Stomach (tissue), 9 donors: Measurements from ENCODE around the gene LGALS9. TPM values are rescaled to one million over a fixed set of nuclear protein-coding genes. Genes with fewer than 3 reads are reported as not detected.
"Not testable (repeated sequence)": the region's sequence is repeated elsewhere in the genome, so short reads cannot be mapped to it uniquely, and the experiment has no call there.

Experiments used
- DNase-seq, 2 donors: peaks; one replicate each; pipeline versions ENCODE4 v3.0.0 to v3.0.0-alpha.2; 2013 to 2019
- H3K27ac ChIP-seq, 5 donors: fragments of 200-600 bp in 4 of 5; sonication (generic) in 4 of 5; one replicate each; pipeline ENCODE4 v1.5.1; 2013 to 2019; ENCODE audit warnings: mild to moderate bottlenecking in 1 of 5, moderate library complexity in 1 of 5
- H3K27me3 ChIP-seq, 3 donors: fragments of 200-600 bp; sonication (generic); one replicate each; pipeline ENCODE4 v1.5.1; 2017 to 2019; ENCODE audit warnings: mixed run types in 1 of 3
- H3K36me3 ChIP-seq, 4 donors: fragments of 200-600 bp; sonication (generic); 1 replicate in 3 of 4; 2 replicates in 1 of 4; pipeline ENCODE4 v1.5.1; 2016 to 2019
- H3K4me1 ChIP-seq, 4 donors: fragments of 200-600 bp; sonication (generic); one replicate each; pipeline ENCODE4 v1.5.1; 2016 to 2019
- H3K4me3 ChIP-seq, 4 donors: fragments of 200-600 bp; sonication (generic) in 3 of 4; one replicate each; pipeline ENCODE4 v1.5.1; 2016 to 2019; ENCODE audit warnings: mild to moderate bottlenecking in 1 of 4
- H3K9me3 ChIP-seq, 4 donors: fragments of 200-600 bp; sonication (generic); one replicate each; pipeline ENCODE4 v1.5.1; 2016 to 2019
- EP300 ChIP-seq: sonication (generic); formaldehyde crosslinking; IDR thresholded peaks from one replicate; pipeline ENCODE4 v1.6.1; 2017; ENCODE audit warnings: antibody characterized with exemption
- POLR2A ChIP-seq, 4 donors: fragments of 450-650 bp; IDR thresholded peaks; one replicate each; pipeline ENCODE4 v1.6.1; 2016; ENCODE audit warnings: antibody characterized with exemption in 4 of 4, control low read depth in 2 of 4, mild to moderate bottlenecking in 1 of 4, moderate library complexity in 1 of 4
- POLR2AphosphoS5 ChIP-seq, 3 donors: sonication (generic); formaldehyde crosslinking; IDR thresholded peaks; one replicate each; pipeline ENCODE4 v1.6.1; 2016; ENCODE audit warnings: antibody characterized with exemption in 3 of 3
- WGBS, 5 donors: extraction: QIAGEN DNeasy Blood & Tissue Kit in 3 of 5; methylation state at CpG; one replicate each; pipeline versions ENCODE4 v1.1.5 to v1.1.7; 2013 to 2018; 5-methylcytosine and 5-hydroxymethylcytosine counted together
- intact Hi-C: fragments of 100-400 bp; cut with DNase I; formaldehyde crosslinking; loops from one replicate; pipeline ENCODE4 v1.15.1; 2023; ENCODE audit warnings: low total_unique reads
- polyA plus RNA-seq, 3 donors: library from polyadenylated mRNA; stranded (reverse); fragments of 200-250 nt; gene quantifications; one replicate each; pipeline ENCODE4 v1.2.3, GENCODE V29; 2013
- total RNA-seq, 5 donors: library from RNA; depleted of rRNA; stranded (reverse); fragments of >200 nt; gene quantifications; one replicate each; pipeline versions ENCODE4 v1.1.0 to v1.2.3, GENCODE V29; 2014 to 2016
- TF ChIP-seq, protein P1 (sequence below), 7 experiments: fragments of 450-650 bp in 4 of 7; fragments of 200-600 bp in 3 of 7; sonication (generic) in 3 of 7; IDR thresholded peaks; one replicate each; pipeline ENCODE4 v1.5.1; 2016 to 2019; ENCODE audit warnings: antibody characterized with exemption in 7 of 7, control low read depth in 2 of 7, mild to moderate bottlenecking in 1 of 7
- donor health status: healthy with polysubstance abuse.
- donor health status: Bipolar disorder and iron deficiency.
- donor health status: healthy.

The LGALS9 gene
- total and polyA plus RNA-seq, 8 donors, result 54.0 to 341 (median 97.7) TPM

DNA sequence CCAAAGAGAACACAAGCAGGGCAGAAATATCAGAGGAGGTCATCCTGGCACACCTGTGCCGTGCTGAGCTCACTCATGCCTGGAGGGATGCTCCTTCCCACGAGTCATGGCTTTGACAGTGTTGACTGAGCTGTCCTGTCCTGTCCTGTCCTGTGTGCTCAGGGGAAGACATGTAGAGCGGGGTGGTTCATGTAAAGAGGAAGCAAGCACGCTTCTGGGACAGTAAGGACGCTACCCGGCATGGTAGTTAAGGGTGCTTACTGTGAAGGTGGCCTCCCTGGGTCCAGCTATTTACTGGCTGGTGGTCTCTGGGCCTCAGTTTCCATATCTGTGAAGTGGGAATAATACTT is 398 bp downstream of the LGALS9 start:
- no peaks in the 10 kb centered on the region for H3K9me3 ChIP-seq
- peaks cover 22 to 58% (median 50%) of the 10 kb centered on the region in 4 donors for H3K4me1 ChIP-seq
- WGBS, 5 donors, result 15 to 39% (median 25%) methylated on average over 6 of the region's 6 CpGs
- peak overlapping the region; percentile 36 to 55 (median 51) for H3K4me3 ChIP-seq
- no peak for DNase-seq
- no peaks in the 10 kb centered on the region for H3K27me3 ChIP-seq
- peak overlapping the region; percentile 83 to 90 (median 85) for H3K27ac ChIP-seq
- intact Hi-C loops, result no loop called here
- peaks cover 0 to 11% (median 9%) of the 10 kb centered on the region in 4 donors for H3K36me3 ChIP-seq
- TF ChIP-seq, protein P1, sequence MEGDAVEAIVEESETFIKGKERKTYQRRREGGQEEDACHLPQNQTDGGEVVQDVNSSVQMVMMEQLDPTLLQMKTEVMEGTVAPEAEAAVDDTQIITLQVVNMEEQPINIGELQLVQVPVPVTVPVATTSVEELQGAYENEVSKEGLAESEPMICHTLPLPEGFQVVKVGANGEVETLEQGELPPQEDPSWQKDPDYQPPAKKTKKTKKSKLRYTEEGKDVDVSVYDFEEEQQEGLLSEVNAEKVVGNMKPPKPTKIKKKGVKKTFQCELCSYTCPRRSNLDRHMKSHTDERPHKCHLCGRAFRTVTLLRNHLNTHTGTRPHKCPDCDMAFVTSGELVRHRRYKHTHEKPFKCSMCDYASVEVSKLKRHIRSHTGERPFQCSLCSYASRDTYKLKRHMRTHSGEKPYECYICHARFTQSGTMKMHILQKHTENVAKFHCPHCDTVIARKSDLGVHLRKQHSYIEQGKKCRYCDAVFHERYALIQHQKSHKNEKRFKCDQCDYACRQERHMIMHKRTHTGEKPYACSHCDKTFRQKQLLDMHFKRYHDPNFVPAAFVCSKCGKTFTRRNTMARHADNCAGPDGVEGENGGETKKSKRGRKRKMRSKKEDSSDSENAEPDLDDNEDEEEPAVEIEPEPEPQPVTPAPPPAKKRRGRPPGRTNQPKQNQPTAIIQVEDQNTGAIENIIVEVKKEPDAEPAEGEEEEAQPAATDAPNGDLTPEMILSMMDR (IDR thresholded peaks at IDR 0.05), result no peak
- TF ChIP-seq POLR2A (IDR thresholded peaks at IDR 0.05) (no peak), POLR2AphosphoS5 (IDR thresholded peaks at IDR 0.05) (no peak)

DNA sequence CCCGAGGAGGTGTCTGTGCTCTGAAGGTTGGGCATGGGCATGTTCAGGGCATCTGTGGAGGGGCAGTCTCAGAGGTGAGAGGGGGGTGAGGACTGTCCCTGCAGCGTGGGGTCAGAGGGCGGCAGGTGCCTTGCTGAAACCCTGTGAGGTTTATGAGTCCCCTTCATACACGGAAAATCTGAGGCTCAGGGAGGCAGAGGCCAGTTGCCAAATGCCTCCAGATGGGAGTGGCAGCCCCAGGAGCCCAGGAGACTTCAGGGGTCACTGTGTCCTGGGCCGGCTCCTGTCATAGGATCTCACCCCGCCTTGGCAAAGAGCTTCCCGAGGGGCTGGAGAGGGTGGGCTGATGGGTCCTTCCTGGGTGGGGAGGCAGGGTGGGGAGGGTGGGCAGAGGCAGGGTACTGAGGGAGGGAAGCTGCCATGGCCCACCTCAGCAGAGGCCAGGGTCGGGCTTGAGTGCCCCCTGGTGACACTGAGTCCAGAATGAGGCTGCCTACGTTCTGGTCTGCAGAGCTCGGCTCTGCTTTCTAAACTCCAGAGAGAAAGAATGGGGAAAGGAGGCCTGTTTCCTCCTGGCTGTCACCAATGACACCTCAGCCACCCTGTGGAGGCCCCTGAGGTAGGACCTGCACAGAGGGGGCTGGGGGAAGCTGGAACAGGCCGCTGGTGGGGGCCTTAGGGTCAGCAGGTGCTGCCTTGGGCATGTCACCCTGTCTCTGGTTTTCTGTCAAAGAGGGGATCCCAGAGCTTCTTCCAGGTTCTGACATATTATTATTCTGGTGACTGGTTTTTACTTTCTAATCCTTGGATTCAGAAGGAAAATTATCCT is 1.1 kb downstream of the LGALS9 start:
- peak overlapping the region; percentile 36 to 55 (median 51) for H3K4me3 ChIP-seq
- no peak for DNase-seq
- peaks cover 22 to 62% (median 52%) of the 10 kb centered on the region in 4 donors for H3K4me1 ChIP-seq
- no peaks in the 10 kb centered on the region for H3K27me3 ChIP-seq
- peaks cover 0 to 5% (median 2%) of the 10 kb centered on the region in 4 donors for H3K36me3 ChIP-seq
- TF ChIP-seq POLR2AphosphoS5 (IDR thresholded peaks at IDR 0.05), result no peak
- TF ChIP-seq EP300, result no peak
- TF ChIP-seq, protein P1 (IDR thresholded peaks at IDR 0.05), result no peak
- no peak for TF ChIP-seq POLR2A (IDR thresholded peaks at IDR 0.05)
- intact Hi-C loops, result no loop called here
- no peaks in the 10 kb centered on the region for H3K9me3 ChIP-seq
- peak overlapping the region; percentile 83 to 90 (median 85) for H3K27ac ChIP-seq
- 28 to 38% (median 29%) methylated on average over 7 to 11 of the region's 11 CpGs for WGBS, 5 donors

DNA sequence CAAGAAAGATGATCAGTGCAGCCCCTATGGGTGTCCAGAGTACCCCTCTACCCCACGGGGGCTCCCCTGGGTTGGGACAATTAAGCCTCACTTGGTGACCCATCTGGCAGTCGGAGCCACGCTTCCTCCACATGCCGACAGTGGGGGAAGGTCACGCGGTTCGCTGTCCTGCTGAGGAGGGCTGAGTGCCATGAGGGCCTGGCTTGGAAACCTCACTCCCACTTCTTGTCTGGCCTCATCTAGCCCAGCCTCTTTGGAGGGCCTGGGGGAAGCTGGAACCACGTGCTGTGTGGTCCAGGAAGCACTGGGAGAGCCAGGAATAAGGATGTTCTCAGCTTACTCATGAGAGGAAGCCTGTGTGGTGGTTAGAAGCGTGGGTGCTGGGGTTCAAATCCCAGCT is 1.8 kb downstream of the LGALS9 start:
- Histone ChIP-seq H3K4me3 (peak overlapping the region in 3 of 4 donors; percentile 50 to 55 (median 52)), H3K27ac (peak overlapping the region; percentile 83 to 90 (median 85)), H3K4me1 (peaks cover 22 to 67% (median 52%) of the 10 kb centered on the region in 4 donors)
- peak; percentile 10 to 44 (median 16) for TF ChIP-seq POLR2AphosphoS5 (IDR thresholded peaks at IDR 0.05)
- 18 to 46% (median 27%) methylated on average over 8 to 9 of the region's 9 CpGs for WGBS, 5 donors
- H3K9me3 ChIP-seq, H3K36me3 ChIP-seq, H3K27me3 ChIP-seq, intact Hi-C loops: not testable (repeated sequence)
- DNase-seq, result peak; percentile 56 to 77

DNA sequence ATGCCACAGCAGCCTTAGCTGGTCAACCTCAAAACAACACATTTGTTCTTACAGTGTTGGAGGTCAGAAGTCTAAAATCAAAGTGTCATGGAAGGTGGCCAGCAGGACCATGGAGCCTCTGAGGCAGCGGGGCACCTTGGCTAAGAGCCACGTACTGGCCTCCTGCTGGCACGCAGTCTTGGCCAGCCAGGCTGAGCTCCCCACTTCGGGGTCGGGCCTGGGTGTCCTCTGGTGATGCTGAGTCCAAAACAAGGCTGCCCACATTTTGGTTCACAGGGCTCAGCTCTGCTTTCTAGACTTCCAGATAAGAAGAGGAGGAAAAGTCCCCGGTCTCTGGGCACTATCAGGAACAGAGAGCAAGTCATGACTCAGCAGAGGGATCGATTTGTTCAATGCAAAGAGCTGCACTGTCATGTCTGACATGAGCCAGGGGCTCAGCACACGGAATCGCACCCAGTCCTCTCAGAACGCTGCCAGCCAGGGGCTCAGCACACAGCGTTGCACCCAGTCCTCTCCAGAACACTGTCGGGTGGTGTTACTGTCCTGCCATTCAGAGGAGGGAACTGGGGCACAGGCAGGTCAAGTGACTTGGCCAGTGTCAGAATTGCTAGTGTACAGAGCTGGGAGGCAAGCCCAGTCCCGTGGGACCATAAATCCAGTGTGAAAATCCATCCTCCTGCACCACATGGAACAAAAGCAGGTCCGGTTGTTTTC is 2.5 kb downstream of the LGALS9 start:
- H3K36me3 ChIP-seq, result peaks cover 0 to 5% (median 2%) of the 10 kb centered on the region in 4 donors
- peak overlapping the region; percentile 83 to 90 (median 85) for H3K27ac ChIP-seq
- intact Hi-C loops, result no loop called here
- no peaks in the 10 kb centered on the region for H3K9me3 ChIP-seq
- peak overlapping the region in 2 of 4 donors; percentile 1 to 55 for H3K4me3 ChIP-seq
- no peaks in the 10 kb centered on the region for H3K27me3 ChIP-seq
- peak in 1 of 2 donors; percentile 36 for DNase-seq
- 27 to 45% (median 39%) methylated on average over 12 to 14 of the region's 14 CpGs for WGBS, 5 donors
- peaks cover 22 to 67% (median 52%) of the 10 kb centered on the region in 4 donors for H3K4me1 ChIP-seq
- TF ChIP-seq EP300 (no peak), POLR2AphosphoS5 (IDR thresholded peaks at IDR 0.05) (no peak), POLR2A (IDR thresholded peaks at IDR 0.05) (no peak)
- TF ChIP-seq, protein P1 (IDR thresholded peaks at IDR 0.05), result no peak
